ENCODE data around the gene IDUA.
"Not testable (repeated sequence)": the region's sequence is repeated elsewhere in the genome, so short reads cannot be mapped to it uniquely, and the experiment has no call there.

IDUA gene

DNA sequence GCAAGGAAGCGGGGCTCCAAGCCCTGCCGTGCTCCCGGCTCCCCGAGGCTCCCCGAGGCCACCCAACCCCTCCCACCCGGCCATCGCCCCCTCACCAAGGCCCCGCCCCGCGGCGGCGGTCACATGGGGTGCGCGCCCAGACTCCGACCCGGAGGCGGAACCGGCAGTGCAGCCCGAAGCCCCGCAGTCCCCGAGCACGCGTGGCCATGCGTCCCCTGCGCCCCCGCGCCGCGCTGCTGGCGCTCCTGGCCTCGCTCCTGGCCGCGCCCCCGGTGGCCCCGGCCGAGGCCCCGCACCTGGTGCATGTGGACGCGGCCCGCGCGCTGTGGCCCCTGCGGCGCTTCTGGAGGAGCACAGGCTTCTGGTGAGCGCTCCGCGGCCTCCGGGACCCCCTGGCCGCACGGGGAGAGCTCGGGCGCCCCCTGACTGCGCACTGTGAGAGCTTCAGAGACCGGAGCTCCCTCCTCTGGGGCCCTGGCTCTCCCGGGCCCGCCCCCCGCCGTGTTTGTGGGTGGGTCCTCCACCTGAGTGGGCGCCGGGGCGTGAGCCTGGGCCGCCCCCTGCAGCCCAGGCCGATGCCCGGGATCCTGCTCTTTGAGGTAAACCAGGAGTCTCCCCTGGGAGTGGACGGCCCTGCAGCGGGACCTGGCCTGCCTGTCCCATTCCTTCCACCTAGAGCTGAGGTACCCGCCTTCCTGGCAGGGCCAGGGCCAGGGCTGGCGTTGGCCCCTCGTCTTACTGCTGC, at the start of gene IDUA:
TSS of gene IDUA (plus strand) at position 166 of the 745 bp plus-strand sequence. CDS start at position 207, 41 bp downstream.
- peak; percentile 96 for DNase-seq (ENCODE audit: low spot score)
- peak; percentile 16 for TF ChIP-seq CTCF (IDR thresholded peaks at IDR 0.05; ENCODE audit: extremely low read depth, missing control alignments)

DNA sequence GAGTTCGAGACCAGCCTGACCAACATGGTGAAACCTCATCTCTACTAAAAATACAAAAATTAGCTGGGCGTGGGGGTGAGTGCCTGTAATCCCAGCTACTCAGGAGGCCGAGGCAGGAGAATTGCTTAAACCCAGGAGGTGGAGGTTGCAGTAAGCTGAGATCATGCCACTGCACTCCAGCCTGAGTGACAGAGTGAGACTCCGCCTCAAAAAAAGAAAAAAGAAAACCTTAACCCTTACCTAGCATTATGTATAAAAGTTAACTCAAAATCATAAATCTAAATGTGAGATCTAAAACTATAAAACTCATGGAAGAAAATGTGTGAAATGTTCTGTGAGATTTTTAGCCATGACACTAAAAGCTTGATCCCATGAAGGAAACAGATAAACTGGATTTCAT, 47.3 kb upstream of the IDUA start:
- not testable (repeated sequence) for DNase-seq (ENCODE audit: low spot score)

DNA sequence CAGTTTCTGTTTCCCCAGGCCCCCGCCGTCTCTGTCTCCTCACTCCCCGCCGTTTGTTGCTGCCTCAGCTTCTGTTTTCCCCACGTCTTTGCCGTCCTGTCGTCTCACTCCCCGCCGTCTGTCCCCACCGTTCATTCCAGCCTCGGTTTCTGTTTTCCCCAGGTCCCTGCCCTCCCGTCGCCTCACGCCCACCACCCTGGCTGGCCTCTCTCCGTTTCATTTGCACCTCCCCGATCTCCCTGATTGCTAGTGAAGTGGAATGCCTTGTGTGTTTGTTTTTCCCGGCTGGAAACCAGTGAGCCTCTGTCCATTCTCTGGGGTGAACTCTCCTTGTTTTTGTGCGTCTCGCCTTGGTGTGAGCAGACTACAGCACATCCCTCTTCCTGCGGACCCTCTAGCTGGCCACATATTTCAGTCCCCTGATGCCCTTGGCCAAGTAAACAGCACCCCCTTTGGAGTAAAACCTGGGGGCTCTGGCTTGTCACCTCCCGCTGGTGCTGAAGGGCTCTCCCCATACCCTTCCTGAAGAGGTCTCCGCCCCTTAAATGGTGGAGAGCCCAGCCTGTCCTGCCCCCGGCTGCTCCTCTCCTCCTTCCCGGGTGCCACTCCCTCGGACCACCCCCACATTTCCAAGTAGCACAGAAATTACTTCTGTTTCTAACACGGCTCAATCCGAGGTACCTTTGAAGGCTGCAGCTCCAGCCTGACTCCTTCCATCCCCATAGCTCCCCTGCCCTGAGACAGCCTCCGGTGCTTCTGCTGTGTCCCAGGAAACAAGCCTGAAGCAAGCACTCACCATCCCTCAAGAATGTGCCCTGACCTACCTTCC, 41.4 kb upstream of the IDUA start:
- DNase-seq (ENCODE audit: low spot score), result no peak
- TF ChIP-seq CTCF (IDR thresholded peaks at IDR 0.05; ENCODE audit: extremely low read depth, missing control alignments), result no peak

GRCh38 chr4:946103-946450, 40.8 kb upstream of the IDUA start:
- DNase-seq (ENCODE audit: low spot score), result no peak
- no peak for TF ChIP-seq CTCF (IDR thresholded peaks at IDR 0.05; ENCODE audit: extremely low read depth, missing control alignments)

- TF ChIP-seq CTCF (IDR thresholded peaks at IDR 0.05; ENCODE audit: extremely low read depth, missing control alignments), result no peak
- DNase-seq (ENCODE audit: low spot score), result no peak
Observed at GRCh38 chr4:946517-947471, 40.0 kb upstream of the IDUA start.

GRCh38 chr4:947491-947971, 39.3 kb upstream of the IDUA start:
- no peak for TF ChIP-seq CTCF (IDR thresholded peaks at IDR 0.05; ENCODE audit: extremely low read depth, missing control alignments)
- DNase-seq (ENCODE audit: low spot score), result no peak

GRCh38 chr4:948101-948935, 38.5 kb upstream of the IDUA start:
- DNase-seq (ENCODE audit: low spot score), result no peak
- TF ChIP-seq CTCF (IDR thresholded peaks at IDR 0.05; ENCODE audit: extremely low read depth, missing control alignments), result no peak
